HepG2 (cell line): Measurements from ENCODE around the gene ARIH2. TPM values are rescaled to one million over a fixed set of nuclear protein-coding genes. Genes with fewer than 3 reads are reported as not detected.
A peak's percentile ranks its signal among the peaks of the same experiment; 100 is the strongest.

ENCODE experiments used
- AHR ChIP-seq: IDR thresholded peaks from 2 replicates; pipeline ENCODE4 v1.6.1; 2018; ENCODE audit warnings: missing genetic modification reagents, missing compliant biosample characterization
- ATAD3A ChIP-seq: sonication (generic); formaldehyde crosslinking; IDR thresholded peaks from 2 replicates; pipeline ENCODE4 v1.4.0; 2020; ENCODE audit warnings: missing genetic modification reagents
- ATF5 ChIP-seq: sonication (generic); formaldehyde crosslinking; IDR thresholded peaks from 2 replicates; pipeline ENCODE4 v1.4.0; 2020; ENCODE audit warnings: mild to moderate bottlenecking, low read depth, missing genetic modification reagents
- CEBPZ ChIP-seq: IDR thresholded peaks from 2 replicates; pipeline ENCODE4 v1.6.1; 2012; ENCODE audit warnings: low read length, improper control_type of control experiment
- CREM ChIP-seq, 2 experiments: sonication (generic) in 1 of 2; formaldehyde crosslinking in 1 of 2; IDR thresholded peaks; 2 replicates each; pipeline versions ENCODE4 v1.4.0 to v1.6.1; 2016 to 2020; ENCODE audit warnings: antibody characterized with exemption in 1 of 2, mild to moderate bottlenecking in 1 of 2, missing genetic modification reagents in 1 of 2
- FOXA3 ChIP-seq: IDR thresholded peaks from 2 replicates; pipeline ENCODE4 v1.6.1; 2016; ENCODE audit warnings: missing genetic modification reagents, missing compliant biosample characterization
- GPN1 ChIP-seq: sonication (generic); formaldehyde crosslinking; IDR thresholded peaks from 2 replicates; pipeline ENCODE4 v1.5.1; 2020; ENCODE audit warnings: missing genetic modification reagents, borderline replicate concordance
- GTF3A ChIP-seq: sonication (generic); formaldehyde crosslinking; conservative IDR thresholded peaks from 2 replicates; pipeline ENCODE4 v1.4.0; 2020; ENCODE audit warnings: mild to moderate bottlenecking, missing genetic modification reagents
- MTA3 ChIP-seq: sonication (generic); formaldehyde crosslinking; IDR thresholded peaks from 2 replicates; pipeline ENCODE4 v1.4.0; 2020; ENCODE audit warnings: missing genetic modification reagents
- MTERF4 ChIP-seq: sonication (generic); formaldehyde crosslinking; IDR thresholded peaks from 2 replicates; pipeline ENCODE4 v1.8.0; 2023; ENCODE audit warnings: mild to moderate bottlenecking, missing genetic modification reagents
- MYPOP ChIP-seq: sonication (generic); formaldehyde crosslinking; IDR thresholded peaks from 2 replicates; pipeline ENCODE4 v1.8.1; 2023; ENCODE audit warnings: mild to moderate bottlenecking, moderate library complexity, missing genetic modification reagents
- PAX8 ChIP-seq: sonication (generic); formaldehyde crosslinking; IDR thresholded peaks from 2 replicates; pipeline ENCODE4 v1.8.0; 2022; ENCODE audit warnings: mild to moderate bottlenecking, missing genetic modification reagents, borderline replicate concordance
- POGZ ChIP-seq: sonication (generic); formaldehyde crosslinking; IDR thresholded peaks from 2 replicates; pipeline ENCODE4 v1.4.0; 2020; ENCODE audit warnings: mild to moderate bottlenecking, missing genetic modification reagents
- POLR2A ChIP-seq, 2 experiments: IDR thresholded peaks; 2 replicates each; pipeline ENCODE4 v1.6.1; 2011; ENCODE audit warnings: low read depth in 2 of 2, low read length in 2 of 2, mild to moderate bottlenecking in 1 of 2, moderate library complexity in 1 of 2; ENCODE audit not compliant: insufficient read depth in 1 of 2
- SMAD3 ChIP-seq: sonication (generic); formaldehyde crosslinking; IDR thresholded peaks from 2 replicates; pipeline ENCODE4 v1.4.0; 2020; ENCODE audit warnings: missing genetic modification reagents
- ZBTB1 ChIP-seq: sonication (generic); formaldehyde crosslinking; IDR thresholded peaks from 2 replicates; pipeline ENCODE4 v1.4.0; 2020; ENCODE audit warnings: missing genetic modification reagents, borderline replicate concordance
- ZNF12 ChIP-seq: sonication (generic); formaldehyde crosslinking; IDR thresholded peaks from 2 replicates; pipeline ENCODE4 v1.5.0; 2020; ENCODE audit warnings: missing genetic modification reagents
- ZNF121 ChIP-seq: sonication (generic); formaldehyde crosslinking; IDR thresholded peaks from 2 replicates; pipeline ENCODE4 v1.5.0; 2020; ENCODE audit warnings: mild to moderate bottlenecking, missing genetic modification reagents
- ZNF256 ChIP-seq: sonication (generic); formaldehyde crosslinking; conservative IDR thresholded peaks from 2 replicates; pipeline ENCODE4 v1.4.0; 2020; ENCODE audit warnings: missing genetic modification reagents
- ZNF33A ChIP-seq: sonication (generic); formaldehyde crosslinking; IDR thresholded peaks from 2 replicates; pipeline ENCODE4 v1.5.1; 2020; ENCODE audit warnings: missing genetic modification reagents, mild to moderate bottlenecking, moderate library complexity, borderline replicate concordance
- ZNF546 ChIP-seq: sonication (generic); formaldehyde crosslinking; conservative IDR thresholded peaks from 2 replicates; pipeline ENCODE4 v1.8.1; 2023; ENCODE audit warnings: mild to moderate bottlenecking, missing genetic modification reagents
- ZNF549 ChIP-seq: sonication (generic); formaldehyde crosslinking; IDR thresholded peaks from 2 replicates; pipeline ENCODE4 v1.5.0; 2020; ENCODE audit warnings: missing genetic modification reagents
- ZNF614 ChIP-seq: IDR thresholded peaks from 2 replicates; pipeline ENCODE4 v1.6.1; 2018; ENCODE audit warnings: missing biosample characterization, missing genetic modification reagents, inconsistent platforms, borderline replicate concordance
- ZNF782 ChIP-seq: sonication (generic); formaldehyde crosslinking; IDR thresholded peaks from 2 replicates; pipeline ENCODE4 v1.4.0; 2020; ENCODE audit warnings: missing genetic modification reagents, mild to moderate bottlenecking, borderline replicate concordance
- ZSCAN29 ChIP-seq: sonication (generic); formaldehyde crosslinking; conservative IDR thresholded peaks from 2 replicates; pipeline ENCODE4 v1.4.0; 2020; ENCODE audit warnings: mild to moderate bottlenecking, missing genetic modification reagents
- polyA plus RNA-seq, 8 experiments: library from polyadenylated mRNA; depleted of rRNA in 3 of 8; stranded (reverse) in 7 of 8; unstranded in 1 of 8; fragments of >200 nt; fragmentation: Illumina TruSeq in 4 of 8; extraction: Trizol in 4 of 8; gene quantifications; 2 replicates each; pipeline versions ENCODE4 v1.2.1 to v1.2.3, GENCODE V29; 2011 to 2016; ENCODE audit warnings: low read depth in 4 of 8, missing spikeins in 1 of 8, mixed read lengths in 1 of 8; ENCODE audit not compliant: insufficient read depth in 1 of 8
- total RNA-seq, 5 experiments: library from RNA; depleted of rRNA; stranded (reverse); fragments of >200 nt; fragmentation: Illumina TruSeq; extraction: Trizol; gene quantifications; 2 replicates each; pipeline ENCODE4 v1.2.3, GENCODE V29; 2016; ENCODE audit warnings: low read depth in 1 of 5

ARIH2 gene
- total and polyA plus RNA-seq, 2 of the 13 experiments (the other 11 are each of a cell fraction or from before 2014, with no cell fraction given), result 64.8 to 83.3 TPM

GRCh38 chr3:48898383-48899234 is 20.0 kb upstream of the ARIH2 start, which contains the start of gene SLC25A20 (continued):
- TF ChIP-seq ZNF614, result peak; percentile 24; the same call in 1 of the 2 replicates
- TF ChIP-seq ZNF33A, result no peak
- TF ChIP-seq POLR2A (IDR thresholded peaks at IDR 0.05; ENCODE audit: insufficient read depth in 1 of 2, low read depth in 2 of 2, low read length in 2 of 2), result no peak
- no peak; the same call in 1 of the 2 replicates for TF ChIP-seq ZNF121 (CRISPR knock-in tag)
- peak; percentile 90 for TF ChIP-seq MYPOP (CRISPR knock-in tag)
- no peak for TF ChIP-seq GTF3A (CRISPR knock-in tag)
- peak; percentile 83 for TF ChIP-seq POGZ (CRISPR knock-in tag)
- TF ChIP-seq PAX8 (CRISPR knock-in tag), result 0 out of 2 replicates have a peak, but pooled peaks have one; percentile 38
- peak; percentile 36 for TF ChIP-seq FOXA3 (CRISPR knock-in tag)
- TF ChIP-seq CEBPZ, result no peak
- peak; percentile 89; the same call in 1 of the 2 replicates for TF ChIP-seq MTERF4
- no peak for TF ChIP-seq GPN1 (CRISPR knock-in tag)
- TF ChIP-seq ATAD3A (CRISPR knock-in tag), result no peak
- no peak for TF ChIP-seq ZNF256 (CRISPR knock-in tag)
- TF ChIP-seq ZNF782 (CRISPR knock-in tag), result no peak
- no peak for TF ChIP-seq ZSCAN29 (CRISPR knock-in tag)
- peak; percentile 98 for TF ChIP-seq ZNF12
- TF ChIP-seq SMAD3, result no peak; the same call in 1 of the 2 replicates
- no peak for TF ChIP-seq MTA3 (CRISPR knock-in tag)
- no peak; the same call in 1 of the 2 replicates for TF ChIP-seq ATF5 (CRISPR knock-in tag)
- no peak for TF ChIP-seq ZNF549 (CRISPR knock-in tag)
- no peak for TF ChIP-seq ZNF546 (CRISPR knock-in tag)
- TF ChIP-seq CREM (IDR thresholded peaks at IDR 0.05), result no peak
- no peak for TF ChIP-seq CREM (CRISPR knock-in tag; IDR thresholded peaks at IDR 0.05)
- 0 out of 2 replicates have a peak, but pooled peaks have one; percentile 25 for TF ChIP-seq AHR (CRISPR knock-in tag)
- no peak for TF ChIP-seq ZBTB1 (CRISPR knock-in tag)
